HEK293 (cell line): Measurements from ENCODE around the gene GBA2.

Experiments used
- CTCF ChIA-PET: fragments of 350-600 bp; formaldehyde crosslinking; extraction: SDS; loops from one replicate; lab custom pipeline; 2021; ENCODE audit warnings: antibody characterized with exemption; lab: Yijun Ruan, JAX
- POLR2A ChIA-PET: fragments of 300-600 bp; formaldehyde crosslinking; extraction: SDS; loops from one replicate; lab custom pipeline; 2020; ENCODE audit warnings: antibody characterized with exemption, inconsistent platforms; lab: Yijun Ruan, JAX
- H3K27ac ChIP-seq: fragments of 200-500 bp; sonication (Bioruptor generic); 2 replicates; pipeline ENCODE4 v1.5.1; 2014; ENCODE audit warnings: low read depth, low read length, control low read depth, inconsistent platforms; ENCODE audit errors: extremely low read depth
- H3K36me3 ChIP-seq, 2 experiments: fragments of 200-500 bp in 1 of 2; sonication (Bioruptor generic) in 1 of 2; 1 replicate in 1 of 2; 2 replicates in 1 of 2; pipeline ENCODE4 v1.5.1; 2014 to 2017; ENCODE audit warnings: inconsistent platforms in 2 of 2, low read length in 2 of 2; ENCODE audit not compliant: control insufficient read depth in 2 of 2, insufficient read depth in 1 of 2
- H3K4me1 ChIP-seq: fragments of 200-500 bp; sonication (Bioruptor generic); 2 replicates; pipeline ENCODE4 v1.5.1; 2014; ENCODE audit warnings: mild to moderate bottlenecking, low read length, inconsistent platforms; ENCODE audit not compliant: control insufficient read depth, insufficient read depth
- H3K4me3 ChIP-seq: 2 replicates; pipeline ENCODE4 v1.5.1; 2011; ENCODE audit warnings: low read depth, mild to moderate bottlenecking, control low read depth, low read length, moderate library complexity
- H3K9me3 ChIP-seq: fragments of 200-500 bp; sonication (Bioruptor generic); 2 replicates; pipeline ENCODE4 v1.5.1; 2014; ENCODE audit warnings: low read depth, low read length, inconsistent platforms; ENCODE audit not compliant: control insufficient read depth, insufficient read depth
- BCL11A ChIP-seq: fragments of 450-650 bp; formaldehyde crosslinking; IDR thresholded peaks from 2 replicates; pipeline ENCODE4 v1.5.1; 2016; ENCODE audit warnings: low read depth, missing biosample characterization, missing genetic modification characterization
- BCL11B ChIP-seq: fragments of 450-650 bp; formaldehyde crosslinking; IDR thresholded peaks from 2 replicates; pipeline ENCODE4 v1.5.1; 2016; ENCODE audit warnings: low read depth, missing biosample characterization, missing genetic modification characterization
- FEZF1 ChIP-seq: fragments of 450-650 bp; formaldehyde crosslinking; IDR thresholded peaks from 2 replicates; pipeline ENCODE4 v1.5.1; 2016; ENCODE audit warnings: missing biosample characterization, missing genetic modification characterization
- GLI4 ChIP-seq: fragments of 450-650 bp; formaldehyde crosslinking; IDR thresholded peaks from 2 replicates; pipeline ENCODE4 v1.5.1; 2016; ENCODE audit warnings: missing biosample characterization, missing genetic modification characterization
- IKZF3 ChIP-seq: fragments of 450-650 bp; IDR thresholded peaks from 2 replicates; pipeline ENCODE4 v1.5.0; 2018; ENCODE audit warnings: missing biosample characterization, mild to moderate bottlenecking, missing genetic modification characterization, moderate library complexity
- KLF7 ChIP-seq: fragments of 450-650 bp; formaldehyde crosslinking; IDR thresholded peaks from 2 replicates; pipeline ENCODE4 v1.5.1; 2016; ENCODE audit warnings: missing biosample characterization, missing genetic modification characterization, borderline replicate concordance
- KLF9 ChIP-seq: fragments of 450-650 bp; formaldehyde crosslinking; IDR thresholded peaks from 2 replicates; pipeline ENCODE4 v1.5.1; 2016; ENCODE audit warnings: missing biosample characterization, missing genetic modification characterization, low read depth
- MYNN ChIP-seq: fragments of 450-650 bp; formaldehyde crosslinking; IDR thresholded peaks from 2 replicates; pipeline ENCODE4 v1.5.1; 2016; ENCODE audit warnings: missing biosample characterization, missing genetic modification characterization, borderline replicate concordance
- OVOL3 ChIP-seq: fragments of 450-650 bp; formaldehyde crosslinking; IDR thresholded peaks from 2 replicates; pipeline ENCODE4 v1.5.1; 2016; ENCODE audit warnings: missing biosample characterization, missing genetic modification characterization
- PRDM1 ChIP-seq: fragments of 450-650 bp; formaldehyde crosslinking; IDR thresholded peaks from 2 replicates; pipeline ENCODE4; 2016; ENCODE audit warnings: missing biosample characterization, missing genetic modification characterization
- REST ChIP-seq: fragments of 450-650 bp; formaldehyde crosslinking; IDR thresholded peaks from 2 replicates; pipeline ENCODE4 v1.5.1; 2016; ENCODE audit warnings: missing biosample characterization, missing genetic modification characterization
- SETDB1 ChIP-seq: IDR thresholded peaks from one replicate; pipeline ENCODE4 v1.6.1; 2017; ENCODE audit warnings: mild to moderate bottlenecking, low read length, moderate library complexity, mixed read lengths; ENCODE audit not compliant: insufficient read length
- TCF7L2 ChIP-seq: IDR thresholded peaks from 2 replicates; pipeline ENCODE4 v1.6.1; 2011; ENCODE audit warnings: low read depth, mild to moderate bottlenecking, inconsistent platforms, low read length, moderate library complexity, borderline replicate concordance
- ZNF175 ChIP-seq: fragments of 450-650 bp; formaldehyde crosslinking; IDR thresholded peaks from 2 replicates; pipeline ENCODE4 v1.5.1; 2016; ENCODE audit warnings: missing biosample characterization, missing genetic modification characterization
- ZNF19 ChIP-seq: fragments of 450-650 bp; formaldehyde crosslinking; IDR thresholded peaks from 2 replicates; pipeline ENCODE4; 2016; ENCODE audit warnings: missing biosample characterization, missing genetic modification characterization, low read depth
- ZNF366 ChIP-seq: fragments of 450-650 bp; formaldehyde crosslinking; conservative IDR thresholded peaks from 2 replicates; pipeline ENCODE4 v1.5.1; 2016; ENCODE audit warnings: missing biosample characterization, missing genetic modification characterization
- ZNF404 ChIP-seq: fragments of 450-650 bp; formaldehyde crosslinking; IDR thresholded peaks from 2 replicates; pipeline ENCODE4 v1.5.1; 2017; ENCODE audit warnings: missing biosample characterization, missing genetic modification characterization
- ZNF529 ChIP-seq: fragments of 450-650 bp; formaldehyde crosslinking; IDR thresholded peaks from 2 replicates; pipeline ENCODE4 v1.5.1; 2017; ENCODE audit warnings: missing genetic modification characterization, missing biosample characterization; ENCODE audit not compliant: insufficient replicate concordance
- ZNF555 ChIP-seq: fragments of 450-650 bp; formaldehyde crosslinking; conservative IDR thresholded peaks from 2 replicates; pipeline ENCODE4 v1.5.1; 2017; ENCODE audit warnings: missing biosample characterization, mild to moderate bottlenecking, missing genetic modification characterization, inconsistent platforms
- ZNF561 ChIP-seq: fragments of 450-650 bp; IDR thresholded peaks from 2 replicates; pipeline ENCODE4 v1.5.1; 2018; ENCODE audit warnings: missing biosample characterization, missing genetic modification characterization, borderline replicate concordance
- ZNF624 ChIP-seq: fragments of 450-650 bp; formaldehyde crosslinking; IDR thresholded peaks from 2 replicates; pipeline ENCODE4 v1.5.1; 2017; ENCODE audit warnings: missing biosample characterization, missing genetic modification characterization
- ZNF660 ChIP-seq: fragments of 450-650 bp; IDR thresholded peaks from 2 replicates; pipeline ENCODE4 v1.5.1; 2018; ENCODE audit warnings: missing biosample characterization, mild to moderate bottlenecking, missing genetic modification characterization
- ZNF785 ChIP-seq: fragments of 450-650 bp; formaldehyde crosslinking; IDR thresholded peaks from 2 replicates; pipeline ENCODE4 v1.5.1; 2016; ENCODE audit warnings: missing biosample characterization, missing genetic modification characterization
- ZNF791 ChIP-seq: fragments of 450-650 bp; formaldehyde crosslinking; IDR thresholded peaks from 2 replicates; pipeline ENCODE4 v1.5.1; 2016; ENCODE audit warnings: missing biosample characterization, missing genetic modification characterization
- ZNF830 ChIP-seq: fragments of 450-650 bp; IDR thresholded peaks from 2 replicates; pipeline ENCODE4 v1.5.0; 2018; ENCODE audit warnings: missing biosample characterization, missing genetic modification characterization, low read depth, mild to moderate bottlenecking, moderate library complexity
- TF ChIP-seq, protein P1 (sequence below): sonication (generic); formaldehyde crosslinking; IDR thresholded peaks from 2 replicates; pipeline ENCODE4 v1.8.1; 2022; ENCODE audit warnings: mild to moderate bottlenecking, moderate library complexity, missing genetic modification reagents
- TF ChIP-seq, protein P2 (sequence below): fragments of 450-650 bp; formaldehyde crosslinking; IDR thresholded peaks from 2 replicates; pipeline ENCODE4 v1.5.1; 2016; ENCODE audit warnings: missing biosample characterization, missing genetic modification characterization, borderline replicate concordance

GBA2 gene

DNA sequence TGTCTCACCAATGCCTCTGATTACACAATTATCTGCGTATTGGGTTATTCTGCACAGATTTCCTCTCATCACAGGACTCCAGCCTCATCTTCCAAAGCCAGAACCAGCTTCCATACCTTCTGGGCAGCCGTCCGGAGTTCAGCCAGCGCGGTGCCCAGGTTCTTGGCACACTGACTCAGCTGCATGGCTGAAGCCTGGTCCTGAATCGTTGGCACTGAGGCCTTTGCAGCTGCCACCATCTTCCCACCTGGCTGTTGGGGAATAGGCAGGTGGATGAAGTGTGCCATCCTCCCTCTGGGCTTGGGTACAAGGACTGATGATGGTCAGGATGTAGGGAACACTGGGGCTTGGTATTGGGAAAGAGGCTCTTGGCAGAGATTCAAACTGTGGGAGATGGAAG is 34.9 kb downstream of the GBA2 start:
- peaks cover 13 to 91% of the 10 kb centered on the region in 2 experiments for H3K36me3 ChIP-seq
- H3K9me3 ChIP-seq, result no peaks in the 10 kb centered on the region
- TF ChIP-seq SETDB1 (no peak), ZNF175 (tag by site-specific recombination) (no peak), BCL11B (tag by site-specific recombination) (no peak), ZNF785 (tag by site-specific recombination) (no peak), ZNF660 (tag by site-specific recombination) (no peak), KLF9 (no peak), GLI4 (tag by site-specific recombination) (no peak), ZNF404 (tag by site-specific recombination) (no peak), ZNF19 (tag by site-specific recombination) (no peak), ZNF624 (tag by site-specific recombination) (no peak), BCL11A (no peak), ZNF791 (tag by site-specific recombination) (no peak), ZNF830 (tag by site-specific recombination) (no peak), ZNF561 (no peak), KLF7 (tag by site-specific recombination) (no peak), TCF7L2 (no peak), IKZF3 (no peak), FEZF1 (no peak)
- TF ChIP-seq, protein P1, sequence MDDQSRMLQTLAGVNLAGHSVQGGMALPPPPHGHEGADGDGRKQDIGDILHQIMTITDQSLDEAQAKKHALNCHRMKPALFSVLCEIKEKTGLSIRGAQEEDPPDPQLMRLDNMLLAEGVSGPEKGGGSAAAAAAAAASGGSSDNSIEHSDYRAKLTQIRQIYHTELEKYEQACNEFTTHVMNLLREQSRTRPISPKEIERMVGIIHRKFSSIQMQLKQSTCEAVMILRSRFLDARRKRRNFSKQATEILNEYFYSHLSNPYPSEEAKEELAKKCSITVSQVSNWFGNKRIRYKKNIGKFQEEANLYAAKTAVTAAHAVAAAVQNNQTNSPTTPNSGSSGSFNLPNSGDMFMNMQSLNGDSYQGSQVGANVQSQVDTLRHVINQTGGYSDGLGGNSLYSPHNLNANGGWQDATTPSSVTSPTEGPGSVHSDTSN (CRISPR knock-in tag), result no peak
- H3K27ac ChIP-seq, result no peak overlapping the region
- H3K4me1 ChIP-seq, result no peaks in the 10 kb centered on the region
- no peak overlapping the region for H3K4me3 ChIP-seq
- ChIA-PET POLR2A (interaction anchor here (1.2 to 1.4 kb wide), 2 partner anchors 19 to 27 kb away, joined by 3 read pairs; no protein-coding TSS in a partner anchor), CTCF (interaction anchor here (0.6 to 2.7 kb wide), 5 partner anchors 18 to 197 kb away, joined by 3 to 13 read pairs (median 3); no protein-coding TSS in a partner anchor)

- H3K4me1 ChIP-seq, result no peaks in the 10 kb centered on the region
- POLR2A ChIA-PET, result interaction anchor here (1.1 to 1.4 kb wide), 2 partner anchors 19 to 22 kb away, joined by 3 to 6 read pairs; no protein-coding TSS in a partner anchor
- no peaks in the 10 kb centered on the region for H3K9me3 ChIP-seq
- H3K27ac ChIP-seq, result no peak overlapping the region
- CTCF ChIA-PET, result interaction anchor here (0.6 to 6.4 kb wide), 7 partner anchors 17 to 198 kb away, joined by 3 to 47 read pairs (median 4); no protein-coding TSS in a partner anchor
- no peak overlapping the region for H3K4me3 ChIP-seq
- peaks cover 18 to 91% of the 10 kb centered on the region in 2 experiments for H3K36me3 ChIP-seq
- TF ChIP-seq ZNF555 (tag by site-specific recombination) (no peak), ZNF660 (tag by site-specific recombination) (no peak), MYNN (tag by site-specific recombination) (no peak), ZNF529 (tag by site-specific recombination) (no peak), ZNF366 (tag by site-specific recombination) (peak; percentile 88), OVOL3 (no peak), PRDM1 (tag by site-specific recombination) (peak; percentile 71), REST (no peak), ZNF624 (tag by site-specific recombination) (no peak)
- TF ChIP-seq, protein P2, sequence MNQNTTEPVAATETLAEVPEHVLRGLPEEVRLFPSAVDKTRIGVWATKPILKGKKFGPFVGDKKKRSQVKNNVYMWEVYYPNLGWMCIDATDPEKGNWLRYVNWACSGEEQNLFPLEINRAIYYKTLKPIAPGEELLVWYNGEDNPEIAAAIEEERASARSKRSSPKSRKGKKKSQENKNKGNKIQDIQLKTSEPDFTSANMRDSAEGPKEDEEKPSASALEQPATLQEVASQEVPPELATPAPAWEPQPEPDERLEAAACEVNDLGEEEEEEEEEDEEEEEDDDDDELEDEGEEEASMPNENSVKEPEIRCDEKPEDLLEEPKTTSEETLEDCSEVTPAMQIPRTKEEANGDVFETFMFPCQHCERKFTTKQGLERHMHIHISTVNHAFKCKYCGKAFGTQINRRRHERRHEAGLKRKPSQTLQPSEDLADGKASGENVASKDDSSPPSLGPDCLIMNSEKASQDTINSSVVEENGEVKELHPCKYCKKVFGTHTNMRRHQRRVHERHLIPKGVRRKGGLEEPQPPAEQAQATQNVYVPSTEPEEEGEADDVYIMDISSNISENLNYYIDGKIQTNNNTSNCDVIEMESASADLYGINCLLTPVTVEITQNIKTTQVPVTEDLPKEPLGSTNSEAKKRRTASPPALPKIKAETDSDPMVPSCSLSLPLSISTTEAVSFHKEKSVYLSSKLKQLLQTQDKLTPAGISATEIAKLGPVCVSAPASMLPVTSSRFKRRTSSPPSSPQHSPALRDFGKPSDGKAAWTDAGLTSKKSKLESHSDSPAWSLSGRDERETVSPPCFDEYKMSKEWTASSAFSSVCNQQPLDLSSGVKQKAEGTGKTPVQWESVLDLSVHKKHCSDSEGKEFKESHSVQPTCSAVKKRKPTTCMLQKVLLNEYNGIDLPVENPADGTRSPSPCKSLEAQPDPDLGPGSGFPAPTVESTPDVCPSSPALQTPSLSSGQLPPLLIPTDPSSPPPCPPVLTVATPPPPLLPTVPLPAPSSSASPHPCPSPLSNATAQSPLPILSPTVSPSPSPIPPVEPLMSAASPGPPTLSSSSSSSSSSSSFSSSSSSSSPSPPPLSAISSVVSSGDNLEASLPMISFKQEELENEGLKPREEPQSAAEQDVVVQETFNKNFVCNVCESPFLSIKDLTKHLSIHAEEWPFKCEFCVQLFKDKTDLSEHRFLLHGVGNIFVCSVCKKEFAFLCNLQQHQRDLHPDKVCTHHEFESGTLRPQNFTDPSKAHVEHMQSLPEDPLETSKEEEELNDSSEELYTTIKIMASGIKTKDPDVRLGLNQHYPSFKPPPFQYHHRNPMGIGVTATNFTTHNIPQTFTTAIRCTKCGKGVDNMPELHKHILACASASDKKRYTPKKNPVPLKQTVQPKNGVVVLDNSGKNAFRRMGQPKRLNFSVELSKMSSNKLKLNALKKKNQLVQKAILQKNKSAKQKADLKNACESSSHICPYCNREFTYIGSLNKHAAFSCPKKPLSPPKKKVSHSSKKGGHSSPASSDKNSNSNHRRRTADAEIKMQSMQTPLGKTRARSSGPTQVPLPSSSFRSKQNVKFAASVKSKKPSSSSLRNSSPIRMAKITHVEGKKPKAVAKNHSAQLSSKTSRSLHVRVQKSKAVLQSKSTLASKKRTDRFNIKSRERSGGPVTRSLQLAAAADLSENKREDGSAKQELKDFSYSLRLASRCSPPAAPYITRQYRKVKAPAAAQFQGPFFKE (tag by site-specific recombination), result no peak
These were observed 35.5 kb downstream of the GBA2 start for GRCh38 chr9:35713578-35713977.
